ENCODE measurements around the gene BRME1. TPM values are rescaled to one million over a fixed set of nuclear protein-coding genes. Genes with fewer than 3 reads are reported as not detected.

BRME1 gene
- total and polyA plus RNA-seq, 2 of the 13 experiments (the other 11 are each of a cell fraction or from before 2014, with no cell fraction given), result 0.74 to 1.5 TPM

DNA sequence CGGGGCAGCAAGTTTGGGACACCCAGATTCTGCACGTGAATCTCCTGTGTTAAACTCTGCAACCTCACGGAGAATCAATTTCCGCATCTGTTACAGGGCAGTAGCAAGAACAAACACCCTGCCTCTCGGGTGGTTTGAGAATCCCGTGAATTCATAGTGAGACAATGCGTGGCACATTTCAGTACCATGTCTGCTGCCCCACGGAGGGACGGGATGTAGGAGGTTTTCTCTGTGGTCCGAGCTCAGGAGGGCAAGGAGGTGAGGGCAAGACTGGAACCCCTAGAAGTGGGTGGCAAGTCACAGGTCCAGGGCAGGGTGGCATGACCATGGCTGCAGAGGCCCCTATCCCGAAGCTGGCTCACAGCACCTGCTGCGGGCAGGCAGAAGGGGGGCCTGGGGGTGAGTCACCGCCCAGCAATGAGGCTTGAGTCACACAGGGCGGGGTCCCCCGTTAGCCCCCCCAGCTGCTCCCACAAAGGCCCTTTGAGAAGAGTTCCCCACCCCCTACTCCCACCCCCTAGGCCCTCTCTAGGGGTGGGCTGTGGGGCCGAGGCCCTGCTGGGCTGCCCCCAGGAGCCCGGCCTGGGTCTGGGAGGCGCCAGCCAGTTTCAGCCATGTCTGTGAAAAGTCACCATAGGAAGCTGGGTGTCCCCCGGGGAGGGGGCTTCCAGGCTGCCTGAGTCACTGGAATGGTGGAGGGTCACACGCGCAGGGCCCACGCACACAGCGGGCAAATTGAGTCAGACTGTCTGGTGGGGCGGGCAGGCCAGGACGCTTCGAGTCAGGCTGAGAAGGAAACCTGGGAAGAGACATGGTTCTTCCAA, 54.8 kb downstream of the BRME1 start (continued):
- TF ChIP-seq MBNL3 (CRISPR knock-in tag; conservative IDR thresholded peaks at IDR 0.05) (no peak), ZNF614 (CRISPR knock-in tag; IDR thresholded peaks at IDR 0.05; ENCODE audit: borderline replicate concordance) (no peak; the same call in 1 of the 2 replicates), HNRNPH1 (optimal IDR thresholded peaks at IDR 0.05; ENCODE audit: low read depth, low read length) (no peak), ZNF777 (CRISPR knock-in tag; IDR thresholded peaks at IDR 0.05) (no peak; the same call in 1 of the 2 replicates), ZNF850 (CRISPR knock-in tag; conservative IDR thresholded peaks at IDR 0.05) (no peak), PAX8 (CRISPR knock-in tag; IDR thresholded peaks at IDR 0.05; ENCODE audit: borderline replicate concordance) (no peak), ATF3 (CRISPR knock-in tag; IDR thresholded peaks at IDR 0.05) (peak; percentile 100), MYPOP (CRISPR knock-in tag; IDR thresholded peaks at IDR 0.05) (no peak), ZMYM4 (CRISPR knock-in tag; IDR thresholded peaks at IDR 0.05) (no peak), PHF8 (CRISPR knock-in tag; IDR thresholded peaks at IDR 0.05) (0 out of 2 replicates have a peak, but pooled peaks have one; percentile 24), JUN (CRISPR knock-in tag; IDR thresholded peaks at IDR 0.05) (peak; percentile 97), ZNF17 (CRISPR knock-in tag; IDR thresholded peaks at IDR 0.05) (no peak), CHCHD3 (CRISPR knock-in tag; IDR thresholded peaks at IDR 0.05) (no peak), YY1 (IDR thresholded peaks at IDR 0.05; ENCODE audit: insufficient read depth, insufficient replicate concordance, low read depth, low read length) (peak; percentile 28), SMARCE1 (IDR thresholded peaks at IDR 0.05; ENCODE audit: borderline replicate concordance) (no peak), ZNF746 (CRISPR knock-in tag; IDR thresholded peaks at IDR 0.05) (peak; percentile 83), GZF1 (CRISPR knock-in tag; IDR thresholded peaks at IDR 0.05) (no peak), ISL2 (CRISPR knock-in tag; IDR thresholded peaks at IDR 0.05) (no peak; the same call in 1 of the 2 replicates)
- TF ChIP-seq, protein P1, sequence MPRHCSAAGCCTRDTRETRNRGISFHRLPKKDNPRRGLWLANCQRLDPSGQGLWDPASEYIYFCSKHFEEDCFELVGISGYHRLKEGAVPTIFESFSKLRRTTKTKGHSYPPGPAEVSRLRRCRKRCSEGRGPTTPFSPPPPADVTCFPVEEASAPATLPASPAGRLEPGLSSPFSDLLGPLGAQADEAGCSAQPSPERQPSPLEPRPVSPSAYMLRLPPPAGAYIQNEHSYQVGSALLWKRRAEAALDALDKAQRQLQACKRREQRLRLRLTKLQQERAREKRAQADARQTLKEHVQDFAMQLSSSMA (CRISPR knock-in tag; IDR thresholded peaks at IDR 0.05), result 0 out of 2 replicates have a peak, but pooled peaks have one; percentile 24
- TF ChIP-seq, protein P2, sequence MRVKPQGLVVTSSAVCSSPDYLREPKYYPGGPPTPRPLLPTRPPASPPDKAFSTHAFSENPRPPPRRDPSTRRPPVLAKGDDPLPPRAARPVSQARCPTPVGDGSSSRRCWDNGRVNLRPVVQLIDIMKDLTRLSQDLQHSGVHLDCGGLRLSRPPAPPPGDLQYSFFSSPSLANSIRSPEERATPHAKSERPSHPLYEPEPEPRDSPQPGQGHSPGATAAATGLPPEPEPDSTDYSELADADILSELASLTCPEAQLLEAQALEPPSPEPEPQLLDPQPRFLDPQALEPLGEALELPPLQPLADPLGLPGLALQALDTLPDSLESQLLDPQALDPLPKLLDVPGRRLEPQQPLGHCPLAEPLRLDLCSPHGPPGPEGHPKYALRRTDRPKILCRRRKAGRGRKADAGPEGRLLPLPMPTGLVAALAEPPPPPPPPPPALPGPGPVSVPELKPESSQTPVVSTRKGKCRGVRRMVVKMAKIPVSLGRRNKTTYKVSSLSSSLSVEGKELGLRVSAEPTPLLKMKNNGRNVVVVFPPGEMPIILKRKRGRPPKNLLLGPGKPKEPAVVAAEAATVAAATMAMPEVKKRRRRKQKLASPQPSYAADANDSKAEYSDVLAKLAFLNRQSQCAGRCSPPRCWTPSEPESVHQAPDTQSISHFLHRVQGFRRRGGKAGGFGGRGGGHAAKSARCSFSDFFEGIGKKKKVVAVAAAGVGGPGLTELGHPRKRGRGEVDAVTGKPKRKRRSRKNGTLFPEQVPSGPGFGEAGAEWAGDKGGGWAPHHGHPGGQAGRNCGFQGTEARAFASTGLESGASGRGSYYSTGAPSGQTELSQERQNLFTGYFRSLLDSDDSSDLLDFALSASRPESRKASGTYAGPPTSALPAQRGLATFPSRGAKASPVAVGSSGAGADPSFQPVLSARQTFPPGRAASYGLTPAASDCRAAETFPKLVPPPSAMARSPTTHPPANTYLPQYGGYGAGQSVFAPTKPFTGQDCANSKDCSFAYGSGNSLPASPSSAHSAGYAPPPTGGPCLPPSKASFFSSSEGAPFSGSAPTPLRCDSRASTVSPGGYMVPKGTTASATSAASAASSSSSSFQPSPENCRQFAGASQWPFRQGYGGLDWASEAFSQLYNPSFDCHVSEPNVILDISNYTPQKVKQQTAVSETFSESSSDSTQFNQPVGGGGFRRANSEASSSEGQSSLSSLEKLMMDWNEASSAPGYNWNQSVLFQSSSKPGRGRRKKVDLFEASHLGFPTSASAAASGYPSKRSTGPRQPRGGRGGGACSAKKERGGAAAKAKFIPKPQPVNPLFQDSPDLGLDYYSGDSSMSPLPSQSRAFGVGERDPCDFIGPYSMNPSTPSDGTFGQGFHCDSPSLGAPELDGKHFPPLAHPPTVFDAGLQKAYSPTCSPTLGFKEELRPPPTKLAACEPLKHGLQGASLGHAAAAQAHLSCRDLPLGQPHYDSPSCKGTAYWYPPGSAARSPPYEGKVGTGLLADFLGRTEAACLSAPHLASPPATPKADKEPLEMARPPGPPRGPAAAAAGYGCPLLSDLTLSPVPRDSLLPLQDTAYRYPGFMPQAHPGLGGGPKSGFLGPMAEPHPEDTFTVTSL (CRISPR knock-in tag; IDR thresholded peaks at IDR 0.05; ENCODE audit: borderline replicate concordance), result no peak
